Measurements from ENCODE around the gene MYH13.

GRCh38 chr17:10336393-10336792 lies 36.4 kb downstream of the MYH13 start:
- TF ChIP-seq ZNF274 (IDR thresholded peaks at IDR 0.05; ENCODE audit: low read depth, low read length) (no peak), YY1 (IDR thresholded peaks at IDR 0.05; ENCODE audit: insufficient read depth, insufficient read length) (no peak), SUZ12 (IDR thresholded peaks at IDR 0.05; ENCODE audit: extremely low read depth, insufficient read depth, insufficient read length) (no peak)
